GM12892 (cell line): ENCODE data around the gene SCAPER.

ENCODE experiments used
- POLR2A ChIP-seq: IDR thresholded peaks from 2 replicates; pipeline ENCODE4 v1.6.1; 2011; ENCODE audit warnings: low read depth, low read length, control low read depth
- TAF1 ChIP-seq: IDR thresholded peaks from 2 replicates; pipeline ENCODE4 v1.6.1; 2011; ENCODE audit warnings: low read depth, mild to moderate bottlenecking, control low read depth, low read length, borderline replicate concordance

- TF ChIP-seq POLR2A (no peak), TAF1 (no peak)
Measured at GRCh38 chr15:76953913-76954312, 48.8 kb upstream of the SCAPER start.
